HepG2 (cell line): ENCODE measurements around the gene TEX28. TPM values are rescaled to one million over a fixed set of nuclear protein-coding genes. Genes with fewer than 3 reads are reported as not detected.

ENCODE experiments used
- ATAC-seq: fragments of 200-7000 bp; cut with Tn5 transposase; 3 replicates; pipeline ENCODE4 v1.9.1; 2020; ENCODE audit warnings: mild to moderate bottlenecking, moderate library complexity
- BruUV-seq: library from RNA; stranded (reverse); fragments of 400-500 nt; replicated peaks from 2 replicates; lab custom pipeline; 2021; lab: Mats Ljungman, UMichigan
- CTCF ChIA-PET: fragments of 300-600 bp; formaldehyde crosslinking; extraction: SDS; loops from one replicate; lab custom pipeline; 2021; ENCODE audit warnings: low total read pairs, inconsistent platforms, low intra/inter-chr PET ratio; lab: Yijun Ruan, JAX
- POLR2A ChIA-PET: fragments of 350-600 bp; sonication (Branson Sonifier 250); formaldehyde crosslinking; loops from one replicate; lab custom pipeline; 2020; ENCODE audit warnings: antibody characterized with exemption, inconsistent platforms; lab: Yijun Ruan, JAX
- DNase-seq: peaks from one replicate; pipeline ENCODE4 v3.0.0-alpha.2; 2015; ENCODE audit warnings: low spot score
- FAIRE-seq: peaks from 3 replicates; lab custom pipeline; 2011; peaks lifted over from hg19 to GRCh38; lab: Jason Lieb, UNC
- H2AFZ ChIP-seq: one replicate; pipeline ENCODE4 v1.6.1; 2011; ENCODE audit warnings: low read length, inconsistent platforms
- H3K27ac ChIP-seq: fragments of 300-600 bp; 3 replicates; pipeline ENCODE4 v1.8.0; 2011; ENCODE audit warnings: mixed run types, mild to moderate bottlenecking, mixed read lengths, low read length, inconsistent platforms; ENCODE audit not compliant: insufficient read depth; ENCODE audit errors: extremely low read length
- H3K27me3 ChIP-seq, 2 experiments: fragments of 200-600 bp in 1 of 2; 2 replicates in 1 of 2; 3 replicates in 1 of 2; pipeline versions ENCODE4 v1.6.0 to v1.8.0; 2011; ENCODE audit warnings: low read length in 2 of 2, mild to moderate bottlenecking in 2 of 2, moderate library complexity in 2 of 2, inconsistent platforms in 1 of 2; ENCODE audit not compliant: insufficient read depth in 2 of 2, control insufficient read depth in 1 of 2
- H3K36me3 ChIP-seq, 2 experiments: fragments of 200-600 bp in 1 of 2; replicated peaks in 1 of 2; 2 replicates in 1 of 2; 3 replicates in 1 of 2; pipeline versions ENCODE4 v1.5.1 to v1.8.0; 2011; ENCODE audit warnings: low read length in 2 of 2, inconsistent platforms in 1 of 2; ENCODE audit not compliant: insufficient read depth in 2 of 2, control insufficient read depth in 1 of 2
- H3K4me1 ChIP-seq: 2 replicates; pipeline ENCODE4 v1.5.1; 2012; ENCODE audit warnings: low read length, inconsistent platforms; ENCODE audit not compliant: insufficient read depth
- H3K4me2 ChIP-seq: 2 replicates; pipeline ENCODE4 v1.6.0; 2011; ENCODE audit warnings: low read depth, low read length, inconsistent platforms
- H3K4me3 ChIP-seq, 3 experiments: fragments of 200-600 bp in 1 of 3; sonication (generic), shearing (Covaris generic) in 1 of 3; replicated peaks in 1 of 3; 2 replicates each; pipeline ENCODE4 v1.5.1; 2011 to 2016; ENCODE audit warnings: low read length in 3 of 3, inconsistent platforms in 2 of 3, low read depth in 2 of 3, mild to moderate bottlenecking in 2 of 3, control low read depth in 1 of 3, mixed read lengths in 1 of 3; ENCODE audit not compliant: insufficient read depth in 1 of 3
- H3K79me2 ChIP-seq: one replicate; pipeline ENCODE4 v1.6.1; 2011; ENCODE audit warnings: low read length, inconsistent platforms; ENCODE audit not compliant: insufficient read depth
- H3K9ac ChIP-seq: 2 replicates; pipeline ENCODE4 v1.6.0; 2011; ENCODE audit warnings: mild to moderate bottlenecking, low read depth, low read length, inconsistent platforms; ENCODE audit not compliant: insufficient read depth
- H3K9me3 ChIP-seq: 2 replicates; pipeline ENCODE4 v1.5.1; 2012; ENCODE audit warnings: mild to moderate bottlenecking, low read length
- H4K20me1 ChIP-seq: 2 replicates; pipeline ENCODE4 v1.6.0; 2011; ENCODE audit warnings: inconsistent platforms, mild to moderate bottlenecking, low read length, moderate library complexity; ENCODE audit not compliant: insufficient read depth
- CREBL2 ChIP-seq: sonication (generic); formaldehyde crosslinking; IDR thresholded peaks from 2 replicates; pipeline ENCODE4 v1.8.1; 2023; ENCODE audit warnings: missing genetic modification reagents, mild to moderate bottlenecking, borderline replicate concordance
- DBP ChIP-seq: sonication (generic); formaldehyde crosslinking; IDR thresholded peaks from 2 replicates; pipeline ENCODE4 v1.4.0; 2020; ENCODE audit warnings: missing genetic modification reagents; ENCODE audit errors: not compliant biosample characterization
- ESRRA ChIP-seq: sonication (generic); formaldehyde crosslinking; IDR thresholded peaks from 2 replicates; pipeline ENCODE4 v1.5.1; 2020; ENCODE audit warnings: mild to moderate bottlenecking, low read depth, missing genetic modification reagents
- ETV5 ChIP-seq: IDR thresholded peaks from 2 replicates; pipeline ENCODE4 v1.6.1; 2018; ENCODE audit warnings: missing biosample characterization, missing genetic modification reagents, inconsistent platforms, borderline replicate concordance
- GABPB1 ChIP-seq: IDR thresholded peaks from 2 replicates; pipeline ENCODE4 v1.6.1; 2016; ENCODE audit warnings: mild to moderate bottlenecking, missing genetic modification reagents, moderate library complexity, missing compliant biosample characterization
- IKZF1 ChIP-seq: fragments of 450-650 bp; IDR thresholded peaks from 2 replicates; pipeline ENCODE4 v1.7.1; 2016
- IKZF5 ChIP-seq: IDR thresholded peaks from 2 replicates; pipeline ENCODE4 v1.6.1; 2018; ENCODE audit warnings: missing genetic modification reagents, mild to moderate bottlenecking, missing compliant biosample characterization
- MIER2 ChIP-seq: IDR thresholded peaks from 2 replicates; pipeline ENCODE4 v1.6.1; 2016; ENCODE audit warnings: missing biosample characterization, missing genetic modification reagents
- TCF7L2 ChIP-seq: IDR thresholded peaks from 2 replicates; pipeline ENCODE4 v1.6.1; 2011; ENCODE audit warnings: mild to moderate bottlenecking, low read depth, low read length, moderate library complexity
- THAP8 ChIP-seq: sonication (generic); formaldehyde crosslinking; IDR thresholded peaks from 2 replicates; pipeline ENCODE4 v1.5.1; 2020; ENCODE audit warnings: missing genetic modification reagents, mild to moderate bottlenecking, borderline replicate concordance
- YEATS4 ChIP-seq: sonication (generic); formaldehyde crosslinking; IDR thresholded peaks from 2 replicates; pipeline ENCODE4 v1.4.0; 2020; ENCODE audit warnings: missing genetic modification reagents, borderline replicate concordance
- ZBTB49 ChIP-seq: sonication (generic); formaldehyde crosslinking; IDR thresholded peaks from 2 replicates; pipeline ENCODE4 v1.4.0; 2020; ENCODE audit warnings: missing genetic modification reagents, borderline replicate concordance
- ZC3H13 ChIP-seq: sonication (generic); formaldehyde crosslinking; IDR thresholded peaks from 2 replicates; pipeline ENCODE4 v1.8.1; 2023; ENCODE audit warnings: mild to moderate bottlenecking, missing genetic modification reagents, moderate library complexity
- ZFP36 ChIP-seq: fragments of 150-350 bp; IDR thresholded peaks from 2 replicates; pipeline ENCODE4 v1.6.1; 2018; ENCODE audit warnings: borderline replicate concordance, low read length, low read depth; ENCODE audit not compliant: partially characterized antibody
- ZNF496 ChIP-seq: sonication (generic); formaldehyde crosslinking; IDR thresholded peaks from 2 replicates; pipeline ENCODE4 v1.8.1; 2023; ENCODE audit warnings: mild to moderate bottlenecking, moderate library complexity, missing genetic modification reagents; ENCODE audit not compliant: insufficient replicate concordance
- ZNF615 ChIP-seq: sonication (generic); formaldehyde crosslinking; IDR thresholded peaks from 2 replicates; pipeline ENCODE4 v1.5.0; 2020; ENCODE audit warnings: mild to moderate bottlenecking, missing genetic modification reagents, borderline replicate concordance
- WGBS: methylation state at CpG from one replicate; pipeline ENCODE4 v1.1.6; 2017; ENCODE audit warnings: low lambda C conversion rate; 5-methylcytosine and 5-hydroxymethylcytosine counted together
- in situ Hi-C: cut with HindIII; loops from 2 replicates; pipeline ENCODE4 v1.10.0; 2017; ENCODE audit warnings: low pct_unique_long_range_greater_than_20kb; ENCODE audit not compliant: extremely low pct_ligation_motif_present
- intact Hi-C: fragments of 100-400 bp; cut with micrococcal nuclease; formaldehyde crosslinking; loops from one replicate; pipeline ENCODE4 v1.10.0; 2022; ENCODE audit not compliant: unreplicated experiment
- polyA plus RNA-seq, 8 experiments: library from polyadenylated mRNA; depleted of rRNA in 3 of 8; stranded (reverse) in 7 of 8; unstranded in 1 of 8; fragments of >200 nt; fragmentation: Illumina TruSeq in 4 of 8; extraction: Trizol in 4 of 8; gene quantifications; 2 replicates each; pipeline versions ENCODE4 v1.2.1 to v1.2.3, GENCODE V29; 2011 to 2016; ENCODE audit warnings: low read depth in 4 of 8, missing spikeins in 1 of 8, mixed read lengths in 1 of 8; ENCODE audit not compliant: insufficient read depth in 1 of 8
- total RNA-seq, 5 experiments: library from RNA; depleted of rRNA; stranded (reverse); fragments of >200 nt; fragmentation: Illumina TruSeq; extraction: Trizol; gene quantifications; 2 replicates each; pipeline ENCODE4 v1.2.3, GENCODE V29; 2016; ENCODE audit warnings: low read depth in 1 of 5

Gene TEX28
- total and polyA plus RNA-seq, 2 of the 13 experiments (the other 11 are each of a cell fraction or from before 2014, with no cell fraction given): not detected

GRCh38 chrX:154333116-154333515, 38.2 kb upstream of the TEX28 start (continued):
- TF ChIP-seq DBP (no peak), ZNF496 (CRISPR knock-in tag) (no peak), THAP8 (CRISPR knock-in tag) (no peak), CREBL2 (no peak), MIER2 (no peak), IKZF1 (no peak), IKZF5 (CRISPR knock-in tag) (no peak)

- POLR2A ChIA-PET: no interaction called here
- Histone ChIP-seq H3K79me2 (no peaks in the 10 kb centered on the region), H3K4me2 (no peak overlapping the region), H3K9ac (no peak overlapping the region), H3K4me3 (no peak overlapping the region), H3K27me3 (peaks cover 2 to 30% of the 10 kb centered on the region in 2 experiments; a peak in 2 of 5 replicates), H3K27ac (no peak overlapping the region), H3K4me1 (no peaks in the 10 kb centered on the region), H4K20me1 (no peaks in the 10 kb centered on the region), H3K9me3 (no peaks in the 10 kb centered on the region), H2AFZ (no peak overlapping the region), H3K36me3 (no peaks in the 10 kb centered on the region)
- no peak for DNase-seq
- no TSS peak for BruUV-seq
- in situ Hi-C loops: no loop called here
- WGBS: no CpG with 5 or more reads among the region's 29 CpGs
- intact Hi-C loops: no loop called here
- no peak for FAIRE-seq
- no peak for ATAC-seq
- CTCF ChIA-PET: no interaction called here
- no peak for TF ChIP-seq GABPB1 (CRISPR knock-in tag)
- no peak for TF ChIP-seq TCF7L2
- no peak for TF ChIP-seq YEATS4 (CRISPR knock-in tag)
- no peak for TF ChIP-seq ZC3H13
- TF ChIP-seq ZBTB49 (CRISPR knock-in tag): no peak
- TF ChIP-seq ZFP36: no peak
- no peak for TF ChIP-seq ESRRA (CRISPR knock-in tag)
- TF ChIP-seq ZNF615 (CRISPR knock-in tag): no peak
- TF ChIP-seq ETV5: no peak
Measured at GRCh38 chrX:154332561-154332960, 37.6 kb upstream of the TEX28 start.
